Measurements from ENCODE around the gene CTAG1A. TPM values are rescaled to one million over a fixed set of nuclear protein-coding genes. Genes with fewer than 3 reads are reported as not detected.
A peak's percentile ranks its signal among the peaks of the same experiment; 100 is the strongest.
"Not testable (repeated sequence)": the region's sequence is repeated elsewhere in the genome, so short reads cannot be mapped to it uniquely, and the experiment has no call there.

CTAG1A gene
- total and polyA plus RNA-seq, 9 of the 15 experiments (the other 6 are each of a cell fraction or from before 2014, with no cell fraction given), result 0.32 TPM; not detected in 8

DNA sequence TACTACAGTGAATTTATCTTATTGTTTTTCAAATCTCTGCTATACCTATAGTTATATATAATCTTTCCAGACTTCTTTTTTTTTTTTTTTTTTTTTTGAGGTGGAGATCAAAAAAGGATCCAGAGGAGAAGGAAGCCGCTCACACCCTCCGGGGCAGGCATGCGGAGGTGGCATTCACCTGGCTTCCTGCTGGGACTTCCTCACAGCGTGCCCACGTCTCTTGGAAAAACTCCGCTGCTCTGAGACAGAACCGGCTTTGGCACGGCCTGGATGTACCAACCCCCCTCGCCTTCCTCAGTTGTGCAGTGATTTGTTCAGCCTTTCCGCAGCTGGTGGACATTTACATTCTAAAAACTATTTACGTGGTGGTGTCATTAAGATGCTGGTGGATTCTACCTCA, 23.0 kb downstream of the CTAG1A start:
- H3K27ac ChIP-seq (ENCODE audit: extremely low read depth, low read depth, low read length); H3K9ac ChIP-seq (ENCODE audit: insufficient read depth in 1 of 2, low read depth in 2 of 2, low read length in 2 of 2); H2AFZ ChIP-seq (ENCODE audit: low read depth, low read length); H3K4me3 ChIP-seq; H4K20me1 ChIP-seq (replicated peaks; ENCODE audit: control insufficient read depth, insufficient read depth, low read length); in situ Hi-C loops (cut with MboI); H3K9me1 ChIP-seq (ENCODE audit: control insufficient read depth, insufficient read depth, low read length); H3K4me2 ChIP-seq (ENCODE audit: insufficient read depth, low read length); H3K79me2 ChIP-seq (ENCODE audit: control insufficient read depth, insufficient read depth, low read length); H3K9me3 ChIP-seq (replicated peaks; ENCODE audit: control insufficient read depth, insufficient read depth, low read depth, low read length); DNase-seq (ENCODE audit: extremely low read depth in 1 of 4, low spot score in 3 of 4); BruUV-seq (replicated peaks); ATAC-seq; POLR2A ChIA-PET; CTCF ChIA-PET (ENCODE audit: low intra/inter-chr PET ratio); intact Hi-C loops (cut with micrococcal nuclease); H3K4me1 ChIP-seq (replicated peaks in 1 of 2; ENCODE audit: control insufficient read depth in 2 of 2, insufficient read depth in 2 of 2, low read length in 2 of 2); FAIRE-seq; H3K36me3 ChIP-seq (ENCODE audit: control insufficient read depth, insufficient read depth, low read length): not testable (repeated sequence)
- 39% methylated on average over 9 of the region's 11 CpGs for WGBS (ENCODE audit: insufficient coverage, low coverage, missing lambda C conversion rate)
- H3K27me3 ChIP-seq (ENCODE audit: control insufficient read depth in 2 of 2, insufficient read depth in 2 of 2, low read length in 2 of 2), result peaks cover 11 to 22% of the 10 kb centered on the region in 2 experiments; a peak in 4 of 5 replicates

DNA sequence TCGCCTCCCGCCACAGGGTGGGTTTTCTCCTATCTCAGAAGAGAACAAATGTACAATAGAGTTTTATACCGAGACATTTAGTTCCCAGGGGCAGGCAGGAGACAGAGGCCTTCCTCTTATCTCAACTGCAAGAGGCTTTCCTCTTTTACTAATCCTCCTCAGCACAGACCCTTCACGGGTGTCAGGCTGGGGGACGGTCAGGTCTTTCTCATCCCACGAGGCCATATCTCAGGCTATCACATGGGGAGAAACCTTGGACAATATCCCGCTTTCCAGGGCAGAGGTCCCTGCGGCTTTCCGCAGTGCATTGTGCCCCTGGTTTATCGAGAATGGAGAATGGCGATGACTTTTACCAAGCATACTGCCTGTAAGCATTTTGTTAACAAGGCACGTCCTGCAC, 23.9 kb downstream of the CTAG1A start:
- H3K27me3 ChIP-seq (ENCODE audit: control insufficient read depth in 2 of 2, insufficient read depth in 2 of 2, low read length in 2 of 2), result peaks cover 7 to 14% of the 10 kb centered on the region in 2 experiments; a peak in 4 of 5 replicates
- H3K9me3 ChIP-seq (replicated peaks; ENCODE audit: control insufficient read depth, insufficient read depth, low read depth, low read length); H3K4me3 ChIP-seq; H3K79me2 ChIP-seq (ENCODE audit: control insufficient read depth, insufficient read depth, low read length); intact Hi-C loops (cut with micrococcal nuclease); H2AFZ ChIP-seq (ENCODE audit: low read depth, low read length); CTCF ChIA-PET (ENCODE audit: low intra/inter-chr PET ratio); POLR2A ChIA-PET; H3K9me1 ChIP-seq (ENCODE audit: control insufficient read depth, insufficient read depth, low read length); BruUV-seq (replicated peaks); H3K9ac ChIP-seq (ENCODE audit: insufficient read depth in 1 of 2, low read depth in 2 of 2, low read length in 2 of 2); H3K36me3 ChIP-seq (ENCODE audit: control insufficient read depth, insufficient read depth, low read length); in situ Hi-C loops (cut with MboI); H4K20me1 ChIP-seq (replicated peaks; ENCODE audit: control insufficient read depth, insufficient read depth, low read length); DNase-seq (ENCODE audit: extremely low read depth in 1 of 4, low spot score in 3 of 4); H3K4me1 ChIP-seq (replicated peaks in 1 of 2; ENCODE audit: control insufficient read depth in 2 of 2, insufficient read depth in 2 of 2, low read length in 2 of 2); FAIRE-seq; ATAC-seq; H3K27ac ChIP-seq (ENCODE audit: extremely low read depth, low read depth, low read length): not testable (repeated sequence)
- H3K4me2 ChIP-seq (ENCODE audit: insufficient read depth, low read length), result 0 out of 2 replicates have a peak overlapping the region, but pooled peaks have one; percentile 2
- 2% methylated on average over 9 of the region's 12 CpGs for WGBS (ENCODE audit: insufficient coverage, low coverage, missing lambda C conversion rate)
- 0 out of 2 replicates have a peak, but pooled peaks have one; percentile 12 for TF ChIP-seq NFIC (IDR thresholded peaks at IDR 0.05)
- peak; percentile 64 for TF ChIP-seq CBFA2T3 (IDR thresholded peaks at IDR 0.05)
- peak; percentile 40 for TF ChIP-seq ARID1B (IDR thresholded peaks at IDR 0.05)
- TF ChIP-seq TAL1 (IDR thresholded peaks at IDR 0.05), result peak; percentile 46; the same call in 1 of the 2 replicates
- TF ChIP-seq TCF3 (CRISPR knock-in tag; IDR thresholded peaks at IDR 0.05), result peak; percentile 63
- TF ChIP-seq CBFA2T2 (conservative IDR thresholded peaks at IDR 0.05), result peak; percentile 61

DNA sequence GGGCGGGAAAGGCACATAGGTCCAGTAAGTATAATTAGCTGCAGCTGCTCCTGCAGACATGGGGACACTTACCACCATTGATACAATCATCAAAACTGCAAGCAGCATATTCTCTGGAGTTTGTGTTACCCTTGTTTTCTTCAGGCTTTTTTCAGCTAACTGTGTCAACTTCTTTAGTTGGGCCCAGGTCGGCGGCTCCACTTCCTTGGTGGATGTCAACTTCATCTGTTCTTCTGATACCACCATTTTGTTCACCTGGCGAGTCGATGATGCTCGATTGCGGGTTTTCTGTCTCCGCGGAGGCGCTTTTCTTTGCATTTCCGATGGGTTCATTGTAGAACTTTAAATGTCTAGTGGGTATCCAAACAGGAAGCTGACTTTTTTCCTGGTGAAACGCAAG, 26.2 kb downstream of the CTAG1A start:
- BruUV-seq (replicated peaks); H3K9ac ChIP-seq (ENCODE audit: insufficient read depth in 1 of 2, low read depth in 2 of 2, low read length in 2 of 2); CTCF ChIA-PET (ENCODE audit: low intra/inter-chr PET ratio); H3K79me2 ChIP-seq (ENCODE audit: control insufficient read depth, insufficient read depth, low read length); DNase-seq (ENCODE audit: extremely low read depth in 1 of 4, low spot score in 3 of 4); H3K4me3 ChIP-seq; H3K27ac ChIP-seq (ENCODE audit: extremely low read depth, low read depth, low read length); ATAC-seq; in situ Hi-C loops (cut with MboI); H3K36me3 ChIP-seq (ENCODE audit: control insufficient read depth, insufficient read depth, low read length); H4K20me1 ChIP-seq (replicated peaks; ENCODE audit: control insufficient read depth, insufficient read depth, low read length); H3K27me3 ChIP-seq (ENCODE audit: control insufficient read depth in 2 of 2, insufficient read depth in 2 of 2, low read length in 2 of 2); H3K4me2 ChIP-seq (ENCODE audit: insufficient read depth, low read length); H2AFZ ChIP-seq (ENCODE audit: low read depth, low read length); H3K4me1 ChIP-seq (replicated peaks in 1 of 2; ENCODE audit: control insufficient read depth in 2 of 2, insufficient read depth in 2 of 2, low read length in 2 of 2); FAIRE-seq; intact Hi-C loops (cut with micrococcal nuclease); H3K9me1 ChIP-seq (ENCODE audit: control insufficient read depth, insufficient read depth, low read length); H3K9me3 ChIP-seq (replicated peaks; ENCODE audit: control insufficient read depth, insufficient read depth, low read depth, low read length); POLR2A ChIA-PET: not testable (repeated sequence)
- WGBS (ENCODE audit: insufficient coverage, low coverage, missing lambda C conversion rate), result 49% methylated on average over 12 of the region's 12 CpGs
